RWPE2 (cell line): ENCODE data around the gene ZDHHC1.

Experiments
- ATAC-seq: fragments of 200-7000 bp; cut with Tn5 transposase; 3 replicates; pipeline ENCODE4 v1.9.1; 2021; ENCODE audit warnings: low read depth
- DNase-seq: peaks from one replicate; pipeline ENCODE4 v3.0.0-alpha.2; 2020; ENCODE audit warnings: low spot score
- H3K27ac ChIP-seq: fragments of 450-650 bp; 2 replicates; pipeline ENCODE4 v1.5.1; 2017; ENCODE audit warnings: mild to moderate bottlenecking; ENCODE audit not compliant: poor library complexity, severe bottlenecking
- H3K27me3 ChIP-seq: fragments of 250-450 bp; sonication (Bioruptor Pico); 2 replicates; pipeline ENCODE4 v1.5.1; 2021; ENCODE audit warnings: mild to moderate bottlenecking, moderate library complexity; ENCODE audit not compliant: insufficient read depth, poor library complexity, severe bottlenecking
- H3K36me3 ChIP-seq: fragments of 250-450 bp; sonication (Bioruptor Pico); 2 replicates; pipeline ENCODE4 v1.5.1; 2020; ENCODE audit warnings: low read depth, mild to moderate bottlenecking, moderate library complexity
- H3K4me1 ChIP-seq: fragments of 250-450 bp; sonication (Bioruptor Pico); 2 replicates; pipeline ENCODE4 v1.5.1; 2021; ENCODE audit warnings: mild to moderate bottlenecking, moderate library complexity; ENCODE audit not compliant: insufficient read depth, poor library complexity, severe bottlenecking
- H3K4me3 ChIP-seq: fragments of 250-450 bp; sonication (Bioruptor Pico); 2 replicates; pipeline ENCODE4 v1.5.1; 2021; ENCODE audit warnings: mild to moderate bottlenecking, moderate library complexity; ENCODE audit not compliant: severe bottlenecking
- H3K9me3 ChIP-seq: fragments of 250-450 bp; sonication (Bioruptor Pico); 2 replicates; pipeline ENCODE4 v1.5.1; 2021; ENCODE audit warnings: mild to moderate bottlenecking, moderate library complexity; ENCODE audit not compliant: severe bottlenecking
- TF ChIP-seq, protein P1 (sequence below): fragments of 450-650 bp; IDR thresholded peaks from one replicate; pipeline ENCODE4 v1.5.1; 2017; ENCODE audit warnings: mild to moderate bottlenecking, moderate library complexity; ENCODE audit not compliant: poor library complexity, severe bottlenecking

ZDHHC1 gene

DNA sequence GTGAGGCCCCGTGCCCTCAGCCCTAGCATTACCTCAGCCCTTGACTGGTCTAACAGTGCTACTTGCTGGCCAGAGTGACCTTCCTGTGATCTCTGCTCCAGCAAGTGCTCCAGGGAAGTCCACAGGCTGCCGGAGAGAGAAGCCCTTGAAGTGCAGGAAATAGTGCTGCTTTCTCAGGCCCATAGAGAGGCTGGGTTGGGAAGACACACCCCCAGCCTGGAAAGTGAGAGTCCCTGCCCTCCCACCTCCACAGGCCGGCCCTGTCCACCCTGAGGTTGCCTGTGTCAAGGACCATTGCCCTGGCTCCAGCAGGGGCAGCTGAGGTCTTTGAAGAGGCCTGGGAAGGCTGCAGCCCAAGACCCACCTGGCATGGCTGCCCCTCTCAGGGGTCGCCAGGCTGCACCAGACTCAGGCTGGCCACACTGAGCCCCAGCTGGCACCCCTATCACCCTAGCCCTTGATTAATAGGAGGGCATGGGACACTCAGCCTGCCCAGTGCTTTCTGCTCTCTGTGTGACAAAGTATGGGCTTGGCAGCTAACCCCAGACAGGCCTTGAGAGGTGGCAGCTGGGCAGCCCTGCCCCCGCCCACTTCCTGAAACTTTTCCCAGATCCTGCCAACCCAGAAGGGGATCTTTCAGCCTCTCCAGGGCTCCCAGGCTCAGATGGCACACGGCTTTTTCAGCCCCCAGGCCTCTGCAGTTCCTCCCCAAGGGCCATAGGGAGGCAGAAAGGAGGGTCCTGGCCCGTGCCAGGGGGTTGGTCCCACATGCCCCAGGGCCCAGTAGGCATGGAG is 43.0 kb upstream of the ZDHHC1 start:
- no peak for DNase-seq
- no peak for ATAC-seq
- no peaks in the 10 kb centered on the region for H3K27me3 ChIP-seq

DNA sequence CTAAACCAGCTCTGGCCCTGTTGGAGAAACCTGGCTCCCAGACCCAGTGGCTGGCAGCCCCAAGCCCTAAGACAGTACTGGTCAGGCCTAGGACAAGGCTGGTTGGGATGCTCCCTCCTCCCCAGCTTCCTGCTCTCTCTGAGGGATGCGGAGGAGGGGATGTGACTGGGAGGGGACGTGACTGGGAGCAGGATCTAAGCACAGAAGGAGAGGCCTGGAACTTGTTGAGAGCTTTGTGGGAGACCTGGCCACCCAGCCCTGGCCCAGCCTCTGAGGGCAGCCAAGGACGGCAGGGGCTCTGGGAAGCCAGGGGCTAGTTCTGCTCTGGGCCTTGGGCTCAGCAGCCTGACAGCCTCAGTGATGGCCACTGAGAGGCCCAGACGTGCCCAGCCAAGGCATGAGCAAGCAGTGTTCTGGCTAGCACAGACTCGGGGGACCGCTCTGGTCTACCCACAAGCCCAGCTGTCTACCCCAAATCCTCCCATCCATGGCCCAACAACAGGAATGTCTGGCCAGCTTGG is 41.9 kb upstream of the ZDHHC1 start:
- no peak overlapping the region for H3K27ac ChIP-seq
- peaks cover 2% of the 10 kb centered on the region; the same call in 1 of the 2 replicates for H3K36me3 ChIP-seq
- peaks cover 4% of the 10 kb centered on the region for H3K4me1 ChIP-seq
- TF ChIP-seq, protein P1, sequence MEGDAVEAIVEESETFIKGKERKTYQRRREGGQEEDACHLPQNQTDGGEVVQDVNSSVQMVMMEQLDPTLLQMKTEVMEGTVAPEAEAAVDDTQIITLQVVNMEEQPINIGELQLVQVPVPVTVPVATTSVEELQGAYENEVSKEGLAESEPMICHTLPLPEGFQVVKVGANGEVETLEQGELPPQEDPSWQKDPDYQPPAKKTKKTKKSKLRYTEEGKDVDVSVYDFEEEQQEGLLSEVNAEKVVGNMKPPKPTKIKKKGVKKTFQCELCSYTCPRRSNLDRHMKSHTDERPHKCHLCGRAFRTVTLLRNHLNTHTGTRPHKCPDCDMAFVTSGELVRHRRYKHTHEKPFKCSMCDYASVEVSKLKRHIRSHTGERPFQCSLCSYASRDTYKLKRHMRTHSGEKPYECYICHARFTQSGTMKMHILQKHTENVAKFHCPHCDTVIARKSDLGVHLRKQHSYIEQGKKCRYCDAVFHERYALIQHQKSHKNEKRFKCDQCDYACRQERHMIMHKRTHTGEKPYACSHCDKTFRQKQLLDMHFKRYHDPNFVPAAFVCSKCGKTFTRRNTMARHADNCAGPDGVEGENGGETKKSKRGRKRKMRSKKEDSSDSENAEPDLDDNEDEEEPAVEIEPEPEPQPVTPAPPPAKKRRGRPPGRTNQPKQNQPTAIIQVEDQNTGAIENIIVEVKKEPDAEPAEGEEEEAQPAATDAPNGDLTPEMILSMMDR = no peak
- H3K9me3 ChIP-seq = no peaks in the 10 kb centered on the region
- DNase-seq (no peak), ATAC-seq (no peak)
- H3K4me3 ChIP-seq = no peak overlapping the region
- H3K27me3 ChIP-seq = no peaks in the 10 kb centered on the region

More for the DNA sequence above, 43.0 kb upstream of the ZDHHC1 start:
- no peaks in the 10 kb centered on the region for H3K9me3 ChIP-seq
- TF ChIP-seq, protein P1 = no peak
- peaks cover 2% of the 10 kb centered on the region; the same call in 1 of the 2 replicates for H3K36me3 ChIP-seq
- no peak overlapping the region for H3K27ac ChIP-seq
- H3K4me1 ChIP-seq = peaks cover 4% of the 10 kb centered on the region
- no peak overlapping the region for H3K4me3 ChIP-seq

DNA sequence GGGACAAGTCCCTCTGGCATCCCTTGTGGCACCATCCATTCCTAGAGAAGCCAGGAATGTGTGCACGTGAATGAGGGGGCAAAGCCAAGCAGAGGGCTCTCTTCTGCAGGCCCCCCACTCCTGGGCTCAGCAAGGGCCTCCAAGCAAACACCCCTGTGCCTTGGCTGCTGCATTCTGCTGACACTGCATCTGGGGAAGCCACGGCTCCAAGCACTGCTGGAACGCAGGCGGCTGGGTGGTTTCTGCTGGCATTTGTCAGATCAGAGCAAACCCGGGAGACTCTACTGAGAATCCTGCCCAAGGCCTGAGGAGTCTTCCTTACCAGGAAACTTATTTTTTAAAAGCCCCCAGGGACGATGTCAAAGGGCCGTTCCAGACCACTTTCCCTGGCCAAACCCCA is 41.3 kb upstream of the ZDHHC1 start:
- Histone ChIP-seq H3K9me3 (no peaks in the 10 kb centered on the region), H3K4me3 (no peak overlapping the region), H3K27me3 (no peaks in the 10 kb centered on the region), H3K27ac (no peak overlapping the region), H3K4me1 (peaks cover 4% of the 10 kb centered on the region), H3K36me3 (peaks cover 2% of the 10 kb centered on the region; the same call in 1 of the 2 replicates)
- ATAC-seq (no peak), DNase-seq (no peak)
- TF ChIP-seq, protein P1 = no peak

DNA sequence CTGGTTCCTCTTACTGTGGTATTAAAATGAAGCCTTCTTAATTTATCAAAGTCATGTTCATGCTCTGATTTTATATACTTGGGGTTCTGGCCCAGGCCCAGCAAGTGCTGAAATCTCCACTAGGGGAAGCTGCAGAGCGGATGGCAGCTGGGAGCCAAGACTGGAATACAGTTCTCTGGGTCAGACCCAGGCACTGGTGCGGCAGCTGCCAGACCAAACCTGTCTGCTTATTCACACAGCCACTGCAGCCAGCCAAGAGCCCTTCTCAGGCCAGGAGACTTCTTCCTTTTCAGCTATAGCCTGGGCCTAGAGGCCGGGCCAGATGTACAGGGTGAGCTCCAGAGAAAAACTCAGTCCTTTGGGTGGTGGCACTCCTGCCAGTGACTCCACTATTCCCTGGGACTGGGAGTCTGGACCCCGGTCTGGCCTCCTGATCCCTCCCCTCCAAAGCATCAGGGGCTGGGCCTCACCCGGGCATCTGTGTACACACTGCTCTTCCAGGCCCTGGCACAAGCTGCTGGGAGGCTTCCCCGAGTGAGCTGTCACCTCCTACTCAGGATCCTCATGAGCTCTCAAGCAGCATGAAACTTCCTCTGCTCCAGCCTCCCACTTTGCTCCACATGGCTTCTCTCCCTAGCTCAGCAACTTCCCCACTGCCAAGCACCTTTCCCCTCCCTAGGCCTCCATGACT is 40.3 kb upstream of the ZDHHC1 start:
- no peak for DNase-seq
- Histone ChIP-seq H3K27ac (no peak overlapping the region), H3K36me3 (peaks cover 2% of the 10 kb centered on the region; the same call in 1 of the 2 replicates), H3K4me3 (no peak overlapping the region), H3K27me3 (no peaks in the 10 kb centered on the region), H3K4me1 (no peaks in the 10 kb centered on the region), H3K9me3 (no peaks in the 10 kb centered on the region)
- ATAC-seq = no peak
- TF ChIP-seq, protein P1 = no peak

DNA sequence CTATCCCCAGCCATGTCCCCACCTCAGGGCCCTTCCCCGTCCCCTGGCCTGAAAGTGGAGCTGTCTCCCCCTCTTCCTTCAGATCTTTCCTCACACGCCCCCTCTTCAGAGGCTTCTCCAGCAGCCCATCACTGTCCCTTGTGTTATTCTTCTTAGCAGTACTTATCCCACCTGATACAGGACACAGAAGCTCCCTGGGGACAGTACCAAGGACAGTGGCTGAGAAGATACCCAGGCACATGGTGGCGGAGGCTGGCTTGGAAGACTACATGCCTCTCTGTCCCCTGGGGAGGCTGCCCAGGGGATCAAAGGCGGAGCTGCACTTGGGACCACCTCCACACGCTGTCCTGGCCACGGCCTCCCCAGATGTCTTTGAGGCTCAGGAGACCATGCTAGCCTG is 38.6 kb upstream of the ZDHHC1 start:
- Histone ChIP-seq H3K4me1 (no peaks in the 10 kb centered on the region), H3K36me3 (no peaks in the 10 kb centered on the region), H3K27ac (no peak overlapping the region), H3K9me3 (no peaks in the 10 kb centered on the region), H3K27me3 (no peaks in the 10 kb centered on the region), H3K4me3 (no peak overlapping the region)
- TF ChIP-seq, protein P1 = no peak
- ATAC-seq (no peak), DNase-seq (no peak)
